NCI-H2107 treated with DMSO at 0.1 percent for 48 hours (cell line): ENCODE data around the gene FRYL.

Experiments used
- DNase-seq: peaks from one replicate; lab custom pipeline; 2025; ENCODE audit not compliant: unreplicated experiment; lab: John Stamatoyannopoulos, UW

Gene FRYL

GRCh38 chr4:48633657-48634056, 146.4 kb downstream of the FRYL start:
- no peak for DNase-seq

DNA sequence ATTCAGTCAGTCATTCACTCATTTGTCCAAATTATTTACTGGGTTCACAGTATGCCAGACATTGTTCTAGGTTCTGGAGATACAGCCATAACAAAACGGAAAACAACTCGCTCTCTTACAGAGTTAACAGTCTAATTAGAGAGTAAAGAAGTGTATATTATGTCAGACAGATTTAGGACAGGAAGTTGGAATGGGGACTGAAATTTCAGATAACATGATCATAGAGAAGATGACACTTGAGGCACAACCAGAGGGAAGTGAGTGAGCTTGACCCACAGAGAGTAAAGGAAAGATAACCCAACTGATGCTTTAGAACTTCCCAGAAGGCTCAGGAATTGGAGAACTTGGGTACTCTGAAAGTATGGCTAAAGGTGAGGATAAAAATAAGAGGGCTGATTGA, 150.6 kb downstream of the FRYL start:
- no peak for DNase-seq

GRCh38 chr4:48623182-48623780, 156.8 kb downstream of the FRYL start:
- DNase-seq, result no peak

DNA sequence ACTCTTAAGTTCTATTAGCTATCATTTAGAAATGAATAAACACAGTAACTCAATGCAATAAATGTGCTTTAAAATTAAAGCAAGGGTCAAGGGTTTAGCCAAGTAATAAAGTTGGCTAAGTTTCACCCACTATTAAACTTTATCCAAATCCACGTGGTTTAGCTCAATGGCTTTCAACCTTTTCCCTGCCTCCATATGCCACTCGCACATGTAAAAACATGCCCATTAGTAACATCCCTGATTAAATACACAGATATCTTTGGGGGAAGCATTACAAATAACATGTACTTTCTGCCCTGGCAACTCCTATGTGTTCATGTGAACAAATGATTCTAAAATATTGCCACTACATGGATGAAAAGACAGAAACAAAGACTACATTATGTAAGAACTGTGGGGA, 159.2 kb downstream of the FRYL start:
- DNase-seq, result no peak

DNA sequence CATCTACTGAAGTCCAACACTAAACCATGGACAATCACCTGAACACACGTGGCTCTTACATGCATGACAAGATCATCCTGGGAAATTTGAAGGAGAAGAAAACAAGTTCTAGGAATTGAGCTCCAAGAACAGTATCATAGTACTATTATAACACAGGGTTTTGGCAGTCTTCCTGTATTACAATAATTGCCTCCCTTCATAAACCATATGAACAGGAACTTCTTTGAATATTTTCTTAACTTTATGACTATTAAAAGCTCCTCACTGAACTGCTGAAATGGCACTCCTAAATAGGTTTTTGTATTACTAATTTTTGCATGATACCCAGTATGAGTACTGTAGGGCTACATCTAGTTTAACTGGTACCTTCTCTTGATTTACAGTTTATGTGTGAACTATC, 160.0 kb downstream of the FRYL start:
- DNase-seq, result no peak

- no peak for DNase-seq
These were observed 175.6 kb downstream of the FRYL start for GRCh38 chr4:48604527-48604926.

- DNase-seq, result no peak
These were observed 176.0 kb downstream of the FRYL start for GRCh38 chr4:48604041-48604440.

GRCh38 chr4:48603366-48604003, 176.6 kb downstream of the FRYL start:
- no peak for DNase-seq

GRCh38 chr4:48602763-48603162, 177.3 kb downstream of the FRYL start:
- no peak for DNase-seq

DNA sequence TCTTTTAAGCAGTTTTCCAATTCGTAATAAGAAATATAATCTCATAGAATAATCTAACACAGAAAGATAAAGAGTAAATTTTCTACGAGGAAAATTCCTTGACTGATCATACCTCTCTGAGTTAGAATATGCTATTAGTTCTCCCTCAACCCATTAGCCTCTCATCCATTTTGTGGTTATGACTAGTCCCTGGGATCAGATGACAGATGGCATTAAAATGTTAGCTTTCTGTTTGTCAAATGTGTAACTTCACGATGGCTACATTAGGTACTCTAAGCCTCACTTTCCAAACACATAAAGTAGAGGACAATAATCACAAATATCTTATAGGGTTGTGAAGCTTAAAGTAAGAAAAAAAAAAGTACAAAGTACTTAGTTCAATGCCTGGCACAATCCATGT, 177.9 kb downstream of the FRYL start:
- peak; percentile 12 for DNase-seq

- no peak for DNase-seq
These were observed 183.7 kb downstream of the FRYL start for GRCh38 chr4:48596336-48596735.

GRCh38 chr4:48594180-48594579, 185.9 kb downstream of the FRYL start:
- no peak for DNase-seq

- no peak for DNase-seq
These were observed 188.7 kb downstream of the FRYL start for GRCh38 chr4:48591372-48591771.

DNA sequence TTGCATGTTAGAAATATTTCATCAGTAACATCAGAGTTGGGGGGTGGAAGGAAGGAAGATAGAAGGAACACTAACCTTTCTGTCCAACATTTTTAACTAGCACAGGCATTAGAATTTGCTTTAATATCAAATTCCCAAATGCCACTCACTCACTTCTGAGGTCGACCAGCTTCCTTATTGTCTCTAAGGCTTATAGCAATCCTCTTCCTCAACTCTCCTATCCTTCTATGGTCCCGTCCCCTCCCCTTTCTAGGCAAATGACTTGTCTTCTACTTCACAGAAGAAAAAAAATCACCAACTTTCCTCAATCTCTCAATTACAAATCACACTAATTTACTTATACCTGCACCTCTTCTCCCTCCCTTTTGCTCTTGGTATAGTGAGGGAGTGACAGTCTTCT, 189.2 kb downstream of the FRYL start:
- DNase-seq, result no peak

- DNase-seq, result no peak
These were observed 191.0 kb downstream of the FRYL start for GRCh38 chr4:48589098-48589445.

GRCh38 chr4:48588230-48589097, 191.6 kb downstream of the FRYL start:
- DNase-seq, result no peak

- DNase-seq, result no peak
These were observed 194.7 kb downstream of the FRYL start for GRCh38 chr4:48585401-48585800.

DNA sequence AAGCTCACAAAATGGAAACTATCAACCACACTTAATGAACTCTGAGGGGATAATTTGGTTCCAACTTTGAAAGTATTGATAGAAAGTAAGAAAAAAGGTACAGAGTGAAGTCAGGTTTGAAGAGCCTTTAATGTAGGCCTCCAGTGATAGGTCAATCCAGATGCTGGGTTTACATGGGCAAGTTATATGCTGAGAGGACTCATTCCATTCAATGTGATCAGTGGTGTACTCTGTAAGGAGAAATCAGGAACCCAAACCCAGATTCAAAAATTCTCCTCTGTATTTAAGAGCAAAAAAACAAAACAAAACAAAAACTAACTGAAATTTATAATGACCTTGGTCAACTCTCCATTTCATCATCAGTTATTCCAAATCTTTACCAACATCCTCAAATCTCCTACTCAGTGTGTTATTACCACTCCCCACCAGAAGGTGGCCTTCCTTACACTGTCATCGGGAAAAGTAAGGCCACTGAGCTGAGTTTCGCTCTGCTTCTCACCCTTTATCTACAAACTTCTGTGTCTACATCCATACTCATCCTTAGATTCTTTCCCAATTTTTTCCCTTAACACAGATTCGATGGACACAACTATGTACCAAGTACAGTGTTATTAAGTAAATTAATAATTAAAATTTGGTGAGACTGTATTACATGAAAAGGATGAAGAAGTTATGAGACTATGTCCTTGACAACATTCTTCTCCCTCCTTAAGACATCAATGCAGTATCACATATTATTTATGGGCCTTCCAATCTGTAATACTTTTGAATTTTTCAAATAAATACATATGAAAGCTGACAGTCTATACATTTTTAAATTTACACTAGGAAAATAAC, 201.7 kb downstream of the FRYL start:
- DNase-seq, result peak; percentile 48

DNA sequence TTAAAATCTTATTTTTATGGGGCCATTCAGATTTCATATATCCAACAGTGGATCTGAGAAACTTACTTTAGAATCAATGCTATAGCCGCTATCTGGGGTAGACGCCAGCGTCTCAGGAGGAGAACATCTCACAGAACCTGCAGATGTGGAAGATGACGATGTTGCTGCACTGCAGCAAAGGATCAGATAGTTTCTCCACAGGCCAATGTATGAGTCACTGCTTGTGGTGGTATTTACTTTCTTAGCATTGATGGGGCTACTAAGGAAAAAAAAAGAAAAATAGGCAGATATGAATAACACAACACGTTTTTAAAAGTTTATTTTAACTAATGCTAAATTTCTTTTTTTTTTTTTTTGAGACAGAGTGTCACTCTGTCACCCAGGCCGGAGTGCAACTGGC, 204.1 kb downstream of the FRYL start:
- DNase-seq, result no peak

- no peak for DNase-seq
These were observed 208.6 kb downstream of the FRYL start for GRCh38 chr4:48571471-48571870.

DNA sequence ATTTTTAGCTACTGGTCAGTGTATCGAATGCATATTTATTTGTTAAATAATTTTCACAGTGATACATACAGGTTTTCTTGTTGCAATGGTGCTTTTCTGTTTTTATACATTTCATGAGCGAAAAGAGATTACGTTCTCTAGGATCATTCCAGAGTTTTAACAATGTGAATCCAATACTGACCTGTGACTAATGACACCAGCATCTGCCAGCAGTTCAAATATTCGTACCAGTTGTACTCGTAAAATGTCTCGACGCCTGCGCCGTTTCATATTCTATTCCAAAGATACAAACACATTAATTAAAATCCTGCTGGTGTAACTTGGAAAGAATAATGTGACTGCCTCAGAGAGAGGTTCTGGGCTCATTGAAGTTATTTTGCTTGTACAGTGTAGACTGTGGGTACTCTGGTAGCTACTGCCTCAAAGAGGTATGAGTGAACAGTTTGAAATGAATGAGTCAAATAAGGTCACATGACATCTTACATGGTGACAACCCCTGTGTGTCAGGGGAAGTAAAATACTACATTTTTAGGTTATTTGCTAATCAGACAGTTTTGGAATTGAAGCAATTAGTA, 209.3 kb downstream of the FRYL start:
- DNase-seq, result no peak
